A549 treated with AZD9567 at 1 μM for 4 hours (cell line): ENCODE data around the gene BCL6. TPM values are rescaled to one million over a fixed set of nuclear protein-coding genes. Genes with fewer than 3 reads are reported as not detected.

Experiments used
- total RNA-seq: library from RNA; stranded (reverse); fragments of 200-300 nt; extraction: Qiagen RNA extraction; gene quantifications from 5 replicates; pipeline ENCODE4 v1.2.3, GENCODE V29; 2022; ENCODE audit not compliant: insufficient read depth

BCL6 gene
- total RNA-seq, result 8.2 to 38.6 TPM (median 12.6 TPM) in 5 replicates

DNA sequence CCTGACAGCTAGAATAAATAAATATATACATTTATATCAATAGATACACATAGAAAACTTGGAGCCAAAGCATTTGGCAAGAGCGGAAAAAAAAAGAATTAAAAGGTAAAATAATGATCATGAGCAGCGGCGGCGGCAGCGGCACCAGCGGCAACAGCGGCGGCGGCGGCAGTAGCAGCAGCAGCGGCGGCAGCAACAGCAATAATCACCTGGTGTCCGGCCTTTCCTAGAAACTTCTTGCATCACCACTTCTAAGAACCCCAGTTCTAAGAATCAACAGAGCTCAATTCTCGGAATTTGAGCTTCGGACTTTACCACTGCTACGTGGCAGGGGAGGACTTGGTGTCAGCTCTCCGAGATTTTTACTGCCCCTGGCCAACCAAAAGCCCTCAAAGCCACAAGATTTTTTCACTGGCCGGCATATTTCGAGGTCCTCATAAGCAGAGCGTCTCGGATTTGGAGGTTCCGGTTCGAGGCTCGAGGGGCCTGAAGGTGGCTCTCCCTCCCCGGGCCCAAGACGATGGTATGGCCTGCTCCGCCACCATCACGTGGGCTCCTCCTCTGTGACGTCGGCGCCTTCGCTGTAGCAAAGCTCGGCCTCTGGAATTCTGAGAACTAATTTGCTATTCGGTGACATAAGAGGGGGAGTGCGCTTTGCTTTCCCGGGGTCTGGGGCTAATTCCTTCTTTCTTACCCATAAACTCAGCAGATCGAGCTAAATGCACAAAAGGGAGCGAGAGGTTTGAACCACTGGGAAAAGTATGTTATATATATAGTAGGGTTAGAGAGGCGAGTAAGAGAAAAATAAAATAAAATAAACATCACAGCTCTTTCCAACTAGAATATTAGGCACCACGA is at the start of gene BCL6:
Gene BCL6, minus strand, starts transcription at position 268 of the 858 bp plus-strand sequence. CDS start 11,775 bp downstream, outside the sequence.

DNA sequence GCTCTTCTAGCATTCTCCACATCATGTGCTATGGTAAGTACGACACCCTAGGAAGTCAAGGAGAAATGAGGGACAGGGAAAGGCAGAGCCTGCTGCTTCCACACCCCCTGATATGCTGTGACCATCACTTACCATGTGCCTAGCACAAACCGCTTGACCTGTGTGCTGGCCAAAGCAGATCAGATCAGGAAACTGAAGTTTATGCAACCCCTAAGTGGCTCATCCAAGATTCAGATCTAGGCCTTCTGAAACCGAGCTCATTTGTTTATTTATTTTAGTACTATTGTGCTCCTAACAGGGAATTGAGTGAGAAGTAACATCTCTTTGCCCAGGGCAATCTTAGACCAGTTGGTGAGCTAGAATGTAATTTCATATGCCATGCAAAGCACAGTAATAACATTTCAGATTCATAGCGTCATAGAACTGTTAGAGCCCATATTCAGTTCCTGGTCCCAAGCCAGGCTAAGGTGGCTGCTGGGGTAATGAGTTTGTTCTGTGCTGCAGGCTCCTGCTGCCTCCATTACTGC is 42.7 kb downstream of the BCL6 start, which contains the start of gene RTP2:
Gene RTP2, minus strand, starts transcription at position 51 of the 527 bp plus-strand sequence. CDS start 429 bp downstream, outside the sequence.

Other genes with a start within 250 kb of the BCL6 start
- not detected in 5 replicates for gene SST, start 75.1 kb downstream of the BCL6 start, total RNA-seq
- not detected in 5 replicates for gene RTP2, start 42.9 kb downstream of the BCL6 start, total RNA-seq